NCI-H460 (cell line): ENCODE measurements around the gene POLR2L. TPM values are rescaled to one million over a fixed set of nuclear protein-coding genes. Genes with fewer than 3 reads are reported as not detected.
A peak's percentile ranks its signal among the peaks of the same experiment; 100 is the strongest.

ENCODE experiments used
- DNase-seq: peaks from one replicate; pipeline ENCODE4 v3.0.0-alpha.2; 2016; ENCODE audit warnings: low read depth; ENCODE audit errors: extremely low read depth
- total RNA-seq: library from RNA; depleted of rRNA; stranded (reverse); fragments of >200 nt; shearing (Covaris generic); gene quantifications from 2 replicates; pipeline ENCODE4 v1.2.3, GENCODE V29; 2014

Gene POLR2L
- total RNA-seq, 1 experiment from 2014 or later, result 174 TPM

GRCh38 chr11:839875-840617 is 2.3 kb downstream of the POLR2L start:
- DNase-seq, result no peak

GRCh38 chr11:839280-839623 is 3.1 kb downstream of the POLR2L start:
- DNase-seq, result no peak

- no peak for DNase-seq
These were observed 3.7 kb downstream of the POLR2L start for GRCh38 chr11:838441-839279.

- no peak for DNase-seq
These were observed 4.4 kb downstream of the POLR2L start for GRCh38 chr11:837990-838307.

GRCh38 chr11:837189-837989 is 4.9 kb downstream of the POLR2L start:
- no peak for DNase-seq

GRCh38 chr11:836700-837099 is 5.6 kb downstream of the POLR2L start:
- no peak for DNase-seq

- no peak for DNase-seq
These were observed 6.1 kb downstream of the POLR2L start for GRCh38 chr11:836274-836673.

GRCh38 chr11:834371-835316 is 7.7 kb downstream of the POLR2L start:
- peak; percentile 85 for DNase-seq

- DNase-seq, result no peak
These were observed 8.4 kb downstream of the POLR2L start for GRCh38 chr11:833849-834311.

- no peak for DNase-seq
These were observed 9.1 kb downstream of the POLR2L start for GRCh38 chr11:833114-833791.

GRCh38 chr11:832529-833113 is 9.7 kb downstream of the POLR2L start, which contains the start of gene CD151:
Gene CD151 (plus strand): TSS chr11:832952. CDS start chr11:836070, 3,118 bp downstream.
- DNase-seq, result no peak

GRCh38 chr11:831961-832528 is 10.3 kb downstream of the POLR2L start:
- no peak for DNase-seq

- no peak for DNase-seq
These were observed 11.0 kb downstream of the POLR2L start for GRCh38 chr11:831118-831864.

GRCh38 chr11:830295-831117 is 11.8 kb downstream of the POLR2L start:
- no peak for DNase-seq

GRCh38 chr11:829847-830294 is 12.5 kb downstream of the POLR2L start:
- DNase-seq, result no peak

GRCh38 chr11:829176-829846 is 13.0 kb downstream of the POLR2L start:
- no peak for DNase-seq
